LNCaP clone FGC (cell line): ENCODE measurements around the gene GPSM1.

Experiments
- DNase-seq: peaks from one replicate; pipeline ENCODE4 v3.0.0-alpha.2; 2011; ENCODE audit warnings: low read depth
- H3K4me3 ChIP-seq: 2 replicates; pipeline ENCODE4 v1.5.1; 2011; ENCODE audit warnings: mild to moderate bottlenecking, low read depth, low read length, control low read depth
- TF ChIP-seq, protein P1 (sequence below): IDR thresholded peaks from 2 replicates; pipeline ENCODE4 v1.5.1; 2012; ENCODE audit warnings: mild to moderate bottlenecking; ENCODE audit not compliant: control insufficient read depth, insufficient read depth; ENCODE audit errors: extremely low read depth

The GPSM1 gene

DNA sequence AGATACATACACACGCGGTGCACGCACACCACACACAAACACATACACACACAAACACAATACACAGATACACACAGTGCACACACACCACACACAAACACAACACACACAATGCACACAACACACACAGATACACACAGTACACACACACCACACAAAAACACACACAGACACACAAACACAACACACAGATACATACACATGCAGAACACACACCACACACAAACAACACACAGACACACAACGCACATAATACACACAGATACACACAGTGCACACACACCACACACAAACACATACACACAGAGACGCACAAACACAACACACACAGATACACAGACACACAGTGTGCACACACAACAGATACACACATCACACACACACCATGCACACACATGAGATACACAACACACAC lies 17.5 kb upstream of the GPSM1 start:
- TF ChIP-seq, protein P1, sequence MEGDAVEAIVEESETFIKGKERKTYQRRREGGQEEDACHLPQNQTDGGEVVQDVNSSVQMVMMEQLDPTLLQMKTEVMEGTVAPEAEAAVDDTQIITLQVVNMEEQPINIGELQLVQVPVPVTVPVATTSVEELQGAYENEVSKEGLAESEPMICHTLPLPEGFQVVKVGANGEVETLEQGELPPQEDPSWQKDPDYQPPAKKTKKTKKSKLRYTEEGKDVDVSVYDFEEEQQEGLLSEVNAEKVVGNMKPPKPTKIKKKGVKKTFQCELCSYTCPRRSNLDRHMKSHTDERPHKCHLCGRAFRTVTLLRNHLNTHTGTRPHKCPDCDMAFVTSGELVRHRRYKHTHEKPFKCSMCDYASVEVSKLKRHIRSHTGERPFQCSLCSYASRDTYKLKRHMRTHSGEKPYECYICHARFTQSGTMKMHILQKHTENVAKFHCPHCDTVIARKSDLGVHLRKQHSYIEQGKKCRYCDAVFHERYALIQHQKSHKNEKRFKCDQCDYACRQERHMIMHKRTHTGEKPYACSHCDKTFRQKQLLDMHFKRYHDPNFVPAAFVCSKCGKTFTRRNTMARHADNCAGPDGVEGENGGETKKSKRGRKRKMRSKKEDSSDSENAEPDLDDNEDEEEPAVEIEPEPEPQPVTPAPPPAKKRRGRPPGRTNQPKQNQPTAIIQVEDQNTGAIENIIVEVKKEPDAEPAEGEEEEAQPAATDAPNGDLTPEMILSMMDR = no peak
- no peak overlapping the region for H3K4me3 ChIP-seq
- DNase-seq = no peak

DNA sequence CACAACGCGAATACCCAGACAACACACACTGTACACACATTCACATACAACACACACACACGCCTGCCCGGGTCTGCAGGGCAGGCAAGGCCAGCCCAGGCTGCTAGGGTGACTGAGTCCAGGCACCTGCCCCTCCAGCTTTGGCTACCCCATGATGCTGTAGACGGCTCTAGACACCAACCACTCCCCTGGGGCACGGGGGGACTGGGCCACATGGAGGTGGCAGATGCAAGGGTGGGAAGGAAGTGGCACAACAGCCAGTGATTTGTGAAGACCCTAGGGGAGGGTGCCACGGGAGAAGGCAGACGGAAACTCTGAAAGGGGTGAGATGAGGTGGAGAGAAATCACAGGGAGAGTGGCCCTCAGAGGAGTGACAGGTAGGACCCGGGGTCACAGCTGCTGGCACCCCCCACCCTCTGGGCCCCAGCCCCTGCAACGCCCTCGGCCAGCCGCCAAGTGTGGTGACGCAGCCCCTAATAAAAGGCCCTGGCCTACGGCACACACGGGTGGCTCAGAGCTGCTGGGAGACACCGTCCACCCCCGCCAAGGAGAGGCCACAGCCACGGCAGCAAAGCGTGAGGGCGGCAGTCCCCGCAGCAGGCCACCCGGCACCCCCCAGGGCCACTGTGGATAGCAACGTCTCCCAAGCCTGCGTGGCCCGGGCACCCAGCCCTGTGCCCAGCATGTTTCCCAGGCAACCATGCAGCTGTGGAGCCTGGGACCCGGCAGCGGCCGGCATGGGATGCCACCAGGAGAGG lies 16.9 kb upstream of the GPSM1 start:
- TF ChIP-seq, protein P1 = no peak
- H3K4me3 ChIP-seq = no peak overlapping the region
- no peak for DNase-seq

DNA sequence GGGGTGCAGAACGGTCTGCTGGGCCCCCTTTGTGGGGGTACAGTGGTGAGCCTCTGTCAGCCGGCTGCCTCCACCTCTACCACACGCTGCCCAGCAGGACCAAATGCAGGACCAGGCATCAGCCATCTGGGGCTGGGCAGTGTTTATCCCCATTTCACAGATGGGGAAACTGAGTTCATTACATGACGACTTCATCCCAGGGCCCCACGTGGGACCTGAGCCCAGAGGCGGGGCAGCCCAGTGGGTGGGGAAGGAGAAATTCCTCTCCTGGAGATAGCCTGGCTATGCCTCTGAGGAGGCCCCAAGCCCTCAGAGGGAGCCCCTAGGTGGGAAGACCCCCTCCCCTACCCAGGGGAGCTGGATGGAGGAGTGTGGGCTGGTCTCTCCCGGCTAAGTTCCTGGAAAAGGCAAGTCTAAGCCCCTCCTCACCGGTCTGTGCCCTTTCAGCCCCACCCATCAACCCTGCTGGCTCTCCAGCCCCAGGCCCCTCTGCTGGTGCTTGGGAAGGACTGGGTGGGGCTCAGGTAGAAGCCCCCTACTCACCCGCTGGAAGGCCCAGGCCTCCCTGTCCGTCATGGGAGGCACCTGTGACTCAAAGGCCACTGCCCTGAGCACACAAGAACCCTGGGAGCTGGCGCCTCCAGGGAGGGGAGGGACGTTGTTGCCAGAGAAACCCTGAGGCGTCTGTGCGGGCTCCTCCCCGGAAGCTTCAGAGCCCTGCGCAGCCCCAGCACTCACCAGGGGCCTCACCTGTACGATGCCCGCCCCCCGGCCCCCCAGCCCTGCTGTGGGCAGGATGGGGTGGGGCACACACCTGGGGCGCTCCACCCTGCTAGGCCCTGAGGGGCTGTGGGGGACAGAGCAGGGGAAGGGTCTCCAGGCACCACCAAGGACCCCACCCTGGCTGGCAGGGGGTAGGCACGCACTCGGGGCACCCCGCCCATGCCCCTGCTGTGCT lies 16.0 kb upstream of the GPSM1 start:
- H3K4me3 ChIP-seq = no peak overlapping the region
- TF ChIP-seq, protein P1 = no peak
- DNase-seq = no peak

DNA sequence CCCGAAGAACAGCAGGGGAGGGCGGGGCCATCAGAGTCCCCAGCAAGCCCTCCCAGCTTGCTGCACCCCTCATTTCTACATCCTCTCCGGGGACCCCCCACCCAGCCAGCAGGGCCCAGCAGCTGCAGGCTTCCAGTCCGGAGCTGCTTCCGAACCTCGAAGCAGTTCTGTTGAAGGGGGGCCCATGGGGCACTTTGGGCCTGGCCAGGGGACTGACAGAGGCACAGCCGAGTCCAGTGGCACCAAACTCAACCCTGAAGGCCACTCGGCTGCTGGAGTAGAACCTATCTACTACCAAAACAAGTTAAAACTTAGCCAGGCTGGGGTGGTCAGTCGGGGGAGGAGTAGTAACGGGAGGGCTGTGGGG lies 15.3 kb upstream of the GPSM1 start:
- TF ChIP-seq, protein P1 = no peak
- H3K4me3 ChIP-seq = no peak overlapping the region
- DNase-seq = no peak

DNA sequence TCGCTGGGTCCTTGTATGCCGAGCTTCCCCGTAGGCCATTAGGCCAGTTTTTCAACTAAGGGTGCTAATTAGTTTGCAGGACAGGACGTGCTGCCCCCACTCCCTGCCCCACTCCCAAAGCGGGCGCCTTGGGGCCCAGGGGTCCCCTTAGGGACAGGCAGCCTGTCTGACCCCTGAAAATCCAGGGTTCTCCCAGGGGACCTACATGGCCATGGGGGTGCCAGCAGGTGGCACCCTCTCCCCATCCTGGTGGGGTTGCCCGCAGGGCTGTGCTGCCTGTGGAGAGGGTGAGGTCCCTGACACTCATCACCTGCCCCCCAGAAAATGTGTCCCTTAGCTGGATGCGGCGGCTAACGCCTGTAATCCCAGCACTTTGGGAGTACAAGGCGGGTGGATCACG lies 14.9 kb upstream of the GPSM1 start:
- TF ChIP-seq, protein P1 = peak; percentile 37
- no peak overlapping the region for H3K4me3 ChIP-seq
- no peak for DNase-seq

DNA sequence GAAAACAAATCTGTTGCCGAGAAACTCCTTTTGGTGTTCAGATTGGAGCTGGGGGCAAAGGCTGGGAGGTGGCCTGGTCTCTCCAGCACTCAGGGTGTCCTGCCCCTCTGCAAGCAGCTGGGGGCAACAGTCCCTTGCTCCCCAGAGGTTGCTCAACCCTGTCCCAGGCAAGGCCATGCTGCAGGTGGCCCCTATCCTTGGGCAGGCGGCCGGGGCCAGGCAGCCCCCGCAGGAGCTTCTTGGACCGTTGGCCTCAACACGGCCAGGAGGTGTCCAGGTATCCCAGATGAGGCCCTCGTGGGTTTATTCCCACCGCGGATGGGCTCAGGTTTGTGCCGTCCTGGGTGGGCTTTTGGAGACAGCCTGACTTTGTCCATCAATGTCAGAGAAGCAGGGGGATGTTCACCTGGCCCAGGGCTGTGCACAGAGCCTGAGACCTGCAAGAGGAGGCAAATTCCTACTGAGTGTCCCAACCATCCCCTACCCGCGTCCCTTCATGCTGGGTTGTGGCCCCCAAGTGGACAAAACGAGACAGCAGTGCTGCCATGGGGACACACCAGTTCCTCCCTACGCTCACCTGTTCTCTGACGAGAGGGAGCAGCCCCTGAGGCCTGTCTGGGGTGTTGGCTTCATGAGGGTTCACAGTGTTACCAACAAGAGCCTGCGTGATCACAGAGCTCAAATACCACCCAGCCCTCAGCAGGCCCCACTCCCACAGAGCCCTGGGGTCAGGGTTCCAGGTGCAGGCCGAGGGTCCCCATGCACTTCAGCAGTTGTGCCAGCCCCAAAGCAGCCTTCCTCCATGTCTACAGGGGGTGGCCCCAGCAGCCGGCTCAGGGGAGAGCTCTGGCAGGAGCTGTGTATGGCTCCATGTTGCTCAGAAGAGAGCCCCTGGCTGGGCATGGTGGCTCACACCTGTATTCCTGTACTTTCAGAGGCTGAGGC lies 14.0 kb upstream of the GPSM1 start:
- DNase-seq = no peak
- TF ChIP-seq, protein P1 = no peak
- H3K4me3 ChIP-seq = no peak overlapping the region
